ENCODE measurements around the gene STARD8.

Gene STARD8

GRCh38 chrX:68697036-68697435, 49.6 kb downstream of the STARD8 start:
- no peaks in the 10 kb centered on the region for H4K20me1 ChIP-seq (ENCODE audit: insufficient read depth, low read length)
- no peak overlapping the region for H3K27ac ChIP-seq (ENCODE audit: low read depth, low read length, poor library complexity, severe bottlenecking)
- H3K9ac ChIP-seq (ENCODE audit: low read length) = no peak overlapping the region
- no peak overlapping the region for H3K4me3 ChIP-seq (ENCODE audit: low read depth, low read length, poor library complexity, severe bottlenecking)
- no peak for TF ChIP-seq CTCF (IDR thresholded peaks at IDR 0.05; ENCODE audit: low read length)
- no peak for TF ChIP-seq EZH2 (IDR thresholded peaks at IDR 0.05; ENCODE audit: borderline replicate concordance, low read length)
- H3K36me3 ChIP-seq (ENCODE audit: insufficient read depth, low read length) = no peaks in the 10 kb centered on the region
- no peak overlapping the region for H2AFZ ChIP-seq (ENCODE audit: low read length)
- H3K4me2 ChIP-seq (ENCODE audit: low read length) = no peak overlapping the region
- H3F3A ChIP-seq (ENCODE audit: insufficient read depth, low read length) = no peaks in the 10 kb centered on the region
- no peaks in the 10 kb centered on the region for H3K9me3 ChIP-seq (ENCODE audit: low read length)
- no peaks in the 10 kb centered on the region for H3K27me3 ChIP-seq (ENCODE audit: insufficient read depth, low read length)
- H3K9me2 ChIP-seq (ENCODE audit: low read depth, low read length) = no peaks in the 10 kb centered on the region
- no peaks in the 10 kb centered on the region for H3K4me1 ChIP-seq (ENCODE audit: insufficient read depth, low read length, severe bottlenecking)
- H3K79me2 ChIP-seq (ENCODE audit: insufficient read depth, low read length) = no peaks in the 10 kb centered on the region

- no peaks in the 10 kb centered on the region for H3K9me3 ChIP-seq (ENCODE audit: low read length)
- no peak overlapping the region for H3K4me2 ChIP-seq (ENCODE audit: low read length)
- TF ChIP-seq EZH2 (IDR thresholded peaks at IDR 0.05; ENCODE audit: borderline replicate concordance, low read length) (no peak), CTCF (IDR thresholded peaks at IDR 0.05; ENCODE audit: low read length) (no peak)
- H3K4me1 ChIP-seq (ENCODE audit: insufficient read depth, low read length, severe bottlenecking) = no peaks in the 10 kb centered on the region
- H3K4me3 ChIP-seq (ENCODE audit: low read depth, low read length, poor library complexity, severe bottlenecking) = no peak overlapping the region
- H3K9me2 ChIP-seq (ENCODE audit: low read depth, low read length) = no peaks in the 10 kb centered on the region
- H4K20me1 ChIP-seq (ENCODE audit: insufficient read depth, low read length) = no peaks in the 10 kb centered on the region
- H3K27me3 ChIP-seq (ENCODE audit: insufficient read depth, low read length) = no peaks in the 10 kb centered on the region
- no peak overlapping the region for H3K27ac ChIP-seq (ENCODE audit: low read depth, low read length, poor library complexity, severe bottlenecking)
- H3K79me2 ChIP-seq (ENCODE audit: insufficient read depth, low read length) = no peaks in the 10 kb centered on the region
- H3F3A ChIP-seq (ENCODE audit: insufficient read depth, low read length) = no peaks in the 10 kb centered on the region
- no peak overlapping the region for H3K9ac ChIP-seq (ENCODE audit: low read length)
- H3K36me3 ChIP-seq (ENCODE audit: insufficient read depth, low read length) = no peaks in the 10 kb centered on the region
- H2AFZ ChIP-seq (ENCODE audit: low read length) = no peak overlapping the region
Measured at GRCh38 chrX:68697465-68698125, 50.1 kb downstream of the STARD8 start.

- Histone ChIP-seq H3K9ac (ENCODE audit: low read length) (no peak overlapping the region), H3K4me3 (ENCODE audit: low read depth, low read length, poor library complexity, severe bottlenecking) (no peak overlapping the region), H3K27me3 (ENCODE audit: insufficient read depth, low read length) (no peaks in the 10 kb centered on the region), H3K79me2 (ENCODE audit: insufficient read depth, low read length) (no peaks in the 10 kb centered on the region), H2AFZ (ENCODE audit: low read length) (no peak overlapping the region), H3K27ac (ENCODE audit: low read depth, low read length, poor library complexity, severe bottlenecking) (no peak overlapping the region), H3K4me2 (ENCODE audit: low read length) (no peak overlapping the region), H3K9me3 (ENCODE audit: low read length) (no peaks in the 10 kb centered on the region), H3K4me1 (ENCODE audit: insufficient read depth, low read length, severe bottlenecking) (no peaks in the 10 kb centered on the region), H3K36me3 (ENCODE audit: insufficient read depth, low read length) (no peaks in the 10 kb centered on the region), H3K9me2 (ENCODE audit: low read depth, low read length) (no peaks in the 10 kb centered on the region), H3F3A (ENCODE audit: insufficient read depth, low read length) (no peaks in the 10 kb centered on the region), H4K20me1 (ENCODE audit: insufficient read depth, low read length) (no peaks in the 10 kb centered on the region)
- TF ChIP-seq CTCF (IDR thresholded peaks at IDR 0.05; ENCODE audit: low read length) (no peak), EZH2 (IDR thresholded peaks at IDR 0.05; ENCODE audit: borderline replicate concordance, low read length) (no peak)
Measured at GRCh38 chrX:68698942-68699341, 51.5 kb downstream of the STARD8 start.
